Activated CD4-positive, alpha-beta T cell treated with anti-CD3 and anti-CD28 coated beads, Interleukin-2, amount 10 ng/mL, durations not matched to agents 24 days and 14 days (primary cell): ENCODE measurements around the gene TFPI2. TPM values are rescaled to one million over a fixed set of nuclear protein-coding genes. Genes with fewer than 3 reads are reported as not detected.

ENCODE experiments used
- DNase-seq: peaks from one replicate; pipeline ENCODE4 v3.0.0; 2022
- H3K27ac Mint-ChIP-seq: one replicate; pipeline ENCODE4 v1.8.0; 2022; ENCODE audit warnings: mild to moderate bottlenecking, mixed read lengths
- H3K27me3 Mint-ChIP-seq: one replicate; pipeline ENCODE4 v1.8.0; 2022; ENCODE audit warnings: mixed read lengths
- H3K36me3 Mint-ChIP-seq: one replicate; pipeline ENCODE4 v1.8.0; 2022; ENCODE audit warnings: low read depth, mild to moderate bottlenecking, mixed read lengths
- H3K4me1 Mint-ChIP-seq: one replicate; pipeline ENCODE4 v1.8.0; 2021; ENCODE audit warnings: mixed read lengths
- H3K4me3 Mint-ChIP-seq: one replicate; pipeline ENCODE4 v1.8.0; 2022; ENCODE audit warnings: mild to moderate bottlenecking, moderate library complexity, mixed read lengths
- H3K9me3 Mint-ChIP-seq: one replicate; pipeline ENCODE4 v1.8.0; 2021; ENCODE audit warnings: mixed read lengths
- intact Hi-C: fragments of 100-400 bp; cut with micrococcal nuclease; formaldehyde crosslinking; loops from one replicate; pipeline ENCODE4 v1.15.1; 2023
- total RNA-seq: library from RNA; stranded (reverse); gene quantifications from 2 replicates; pipeline ENCODE4 v1.2.3, GENCODE V29; 2022

TFPI2 gene
- total RNA-seq, 1 donor from 2014 or later: not detected

DNA sequence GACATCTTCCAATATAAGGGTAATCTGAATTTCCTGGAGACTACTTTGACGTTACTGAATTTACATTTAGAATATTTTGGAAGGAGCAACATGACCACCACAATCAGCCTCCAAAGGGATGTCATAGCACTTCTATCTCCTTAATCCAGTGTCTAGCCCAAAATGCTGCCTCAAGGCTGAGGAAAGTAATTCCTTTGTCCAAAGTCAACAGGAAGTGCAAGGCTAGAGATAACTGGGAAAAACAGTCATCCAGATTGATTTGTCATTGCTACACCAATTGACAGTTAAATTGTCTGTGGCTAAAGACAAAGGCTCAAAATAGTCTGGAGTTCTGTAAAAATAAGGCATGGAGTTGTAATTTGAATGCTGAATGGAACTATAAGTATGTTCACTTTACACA, 3.9 kb upstream of the TFPI2 start:
- H3K9me3 Mint-ChIP-seq: no peaks in the 10 kb centered on the region
- H3K4me3 Mint-ChIP-seq: no peak overlapping the region
- no peak overlapping the region for H3K27ac Mint-ChIP-seq
- intact Hi-C loops: no loop called here
- no peaks in the 10 kb centered on the region for H3K36me3 Mint-ChIP-seq
- DNase-seq: no peak
- peaks cover 8% of the 10 kb centered on the region for H3K4me1 Mint-ChIP-seq
- peaks cover 42% of the 10 kb centered on the region for H3K27me3 Mint-ChIP-seq

GRCh38 chr7:93890041-93890463, 501 bp downstream of the TFPI2 start:
- peaks cover 51% of the 10 kb centered on the region for H3K27me3 Mint-ChIP-seq
- no peaks in the 10 kb centered on the region for H3K36me3 Mint-ChIP-seq
- no peak overlapping the region for H3K27ac Mint-ChIP-seq
- H3K9me3 Mint-ChIP-seq: no peaks in the 10 kb centered on the region
- DNase-seq: peak; percentile 58
- peak overlapping the region; percentile 75 for H3K4me3 Mint-ChIP-seq
- intact Hi-C loops: no loop called here
- peaks cover 8% of the 10 kb centered on the region for H3K4me1 Mint-ChIP-seq

GRCh38 chr7:93889261-93889660, 1.3 kb downstream of the TFPI2 start:
- Mint-ChIP-seq H3K4me1 (peaks cover 8% of the 10 kb centered on the region), H3K4me3 (no peak overlapping the region), H3K36me3 (no peaks in the 10 kb centered on the region), H3K27ac (no peak overlapping the region), H3K9me3 (no peaks in the 10 kb centered on the region), H3K27me3 (peaks cover 51% of the 10 kb centered on the region)
- no peak for DNase-seq
- intact Hi-C loops: no loop called here

- no peak for DNase-seq
- Mint-ChIP-seq H3K4me3 (no peak overlapping the region), H3K27me3 (peaks cover 18% of the 10 kb centered on the region), H3K27ac (no peak overlapping the region), H3K36me3 (no peaks in the 10 kb centered on the region), H3K9me3 (no peaks in the 10 kb centered on the region), H3K4me1 (peaks cover under 1% of the 10 kb centered on the region)
- intact Hi-C loops: no loop called here
Measured at GRCh38 chr7:93884541-93884940, 6.0 kb downstream of the TFPI2 start.

GRCh38 chr7:93883917-93884345, 6.6 kb downstream of the TFPI2 start:
- intact Hi-C loops: no loop called here
- Mint-ChIP-seq H3K4me3 (no peak overlapping the region), H3K9me3 (no peaks in the 10 kb centered on the region), H3K4me1 (no peaks in the 10 kb centered on the region), H3K27ac (no peak overlapping the region), H3K36me3 (no peaks in the 10 kb centered on the region), H3K27me3 (peaks cover 12% of the 10 kb centered on the region)
- no peak for DNase-seq

DNA sequence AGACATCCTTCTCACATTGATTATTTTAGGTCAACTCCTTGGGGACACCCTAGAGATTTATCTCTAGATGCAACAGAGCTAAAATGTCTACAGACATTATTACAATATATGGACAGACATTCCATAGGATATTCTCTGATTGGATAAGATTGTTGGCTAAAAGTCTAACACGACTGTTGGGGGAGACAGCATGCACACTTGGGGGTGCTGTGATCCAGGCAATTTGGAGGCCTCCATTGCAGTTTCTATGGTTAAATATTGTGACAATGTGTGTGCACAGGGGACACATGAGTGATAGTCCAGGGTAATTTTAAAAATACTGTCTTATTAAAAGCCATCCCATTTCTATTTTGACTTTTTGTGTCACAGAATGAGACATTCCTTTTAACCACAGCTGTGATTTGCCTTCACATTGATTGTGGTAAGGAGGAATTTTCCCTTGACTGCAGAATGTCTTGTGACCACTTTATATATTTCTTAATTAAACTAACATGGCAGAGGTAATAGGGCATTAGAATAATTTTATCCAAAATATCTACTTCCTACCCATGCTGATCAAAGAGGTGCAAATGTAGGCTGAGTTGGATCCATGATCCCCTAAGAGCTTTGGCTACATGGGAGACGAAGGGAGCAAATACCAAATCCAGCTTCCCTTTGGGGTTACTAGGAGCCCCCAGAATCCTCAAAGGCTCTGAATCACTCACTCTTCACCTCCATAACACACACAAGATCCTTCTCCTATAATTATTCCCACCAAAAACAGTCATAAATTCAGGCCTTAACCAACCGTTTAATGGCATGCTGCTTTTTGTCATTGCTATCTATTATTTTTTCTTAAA, 7.3 kb downstream of the TFPI2 start:
- H3K9me3 Mint-ChIP-seq: no peaks in the 10 kb centered on the region
- H3K4me3 Mint-ChIP-seq: no peak overlapping the region
- no peak overlapping the region for H3K27ac Mint-ChIP-seq
- no peaks in the 10 kb centered on the region for H3K36me3 Mint-ChIP-seq
- peaks cover 8% of the 10 kb centered on the region for H3K27me3 Mint-ChIP-seq
- H3K4me1 Mint-ChIP-seq: no peaks in the 10 kb centered on the region
- intact Hi-C loops: no loop called here
- DNase-seq: no peak

DNA sequence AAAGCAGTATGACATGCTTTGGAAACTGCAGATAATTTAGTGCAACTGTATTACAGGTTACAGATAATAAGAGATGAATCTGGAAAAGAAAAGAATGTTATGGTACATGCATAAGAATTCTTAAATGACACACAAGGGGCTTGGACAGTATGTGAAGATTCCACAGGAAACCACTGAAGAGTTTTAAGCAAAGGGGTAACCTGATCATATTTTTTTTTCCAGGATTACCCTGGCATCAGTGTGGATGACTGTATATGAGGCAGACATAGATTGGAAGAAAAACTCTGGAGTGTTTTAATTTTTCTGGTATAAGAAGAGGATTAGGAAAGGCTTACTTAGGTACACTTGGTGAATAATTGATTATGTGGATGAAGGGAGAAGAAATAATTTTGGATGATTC, 8.1 kb downstream of the TFPI2 start:
- no peak for DNase-seq
- intact Hi-C loops: no loop called here
- Mint-ChIP-seq H3K9me3 (no peaks in the 10 kb centered on the region), H3K27me3 (peaks cover 2% of the 10 kb centered on the region), H3K27ac (no peak overlapping the region), H3K4me1 (no peaks in the 10 kb centered on the region), H3K4me3 (no peak overlapping the region), H3K36me3 (no peaks in the 10 kb centered on the region)

DNA sequence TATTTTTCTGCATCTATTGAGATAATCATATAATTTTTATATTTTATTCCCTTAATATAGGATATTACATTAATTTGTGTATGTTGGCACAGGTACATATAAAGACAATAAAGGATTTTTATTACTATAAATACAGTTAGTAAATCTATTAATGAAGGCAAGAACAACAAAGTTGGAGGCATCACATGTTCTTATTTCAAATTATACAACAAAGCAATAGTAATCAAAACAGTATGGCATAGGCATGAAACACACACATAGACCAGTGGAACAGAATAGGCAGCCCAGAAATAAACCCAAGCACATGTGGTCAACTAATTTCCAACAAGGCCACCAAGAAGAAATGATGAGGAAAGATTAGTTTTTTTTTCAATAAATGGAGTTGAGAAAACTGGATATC, 11.2 kb downstream of the TFPI2 start:
- Mint-ChIP-seq H3K4me1 (no peaks in the 10 kb centered on the region), H3K27me3 (peaks cover 2% of the 10 kb centered on the region), H3K9me3 (no peaks in the 10 kb centered on the region), H3K4me3 (no peak overlapping the region), H3K36me3 (no peaks in the 10 kb centered on the region), H3K27ac (no peak overlapping the region)
- intact Hi-C loops: no loop called here
- DNase-seq: no peak

DNA sequence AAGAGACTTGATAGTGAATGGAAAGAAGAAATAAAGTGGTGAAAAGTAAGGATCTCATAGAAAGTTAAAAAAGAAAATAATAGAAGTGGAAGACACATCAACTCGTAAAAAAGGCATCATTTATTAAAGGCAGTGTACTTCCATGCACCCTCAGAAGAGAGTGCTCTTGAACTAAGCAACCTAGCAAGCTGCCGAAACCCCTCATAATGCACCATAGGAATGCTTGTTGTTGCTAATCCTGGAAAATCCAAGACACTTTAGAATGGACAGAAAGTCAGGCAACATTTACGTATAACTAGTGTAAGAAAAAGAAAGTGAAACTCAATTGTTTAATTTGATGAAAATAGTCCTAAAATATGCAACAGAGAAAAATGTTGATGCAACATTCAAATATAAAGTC, 12.8 kb downstream of the TFPI2 start:
- Mint-ChIP-seq H3K4me1 (no peaks in the 10 kb centered on the region), H3K4me3 (no peak overlapping the region), H3K9me3 (no peaks in the 10 kb centered on the region), H3K36me3 (no peaks in the 10 kb centered on the region), H3K27ac (no peak overlapping the region), H3K27me3 (no peaks in the 10 kb centered on the region)
- intact Hi-C loops: no loop called here
- no peak for DNase-seq

DNA sequence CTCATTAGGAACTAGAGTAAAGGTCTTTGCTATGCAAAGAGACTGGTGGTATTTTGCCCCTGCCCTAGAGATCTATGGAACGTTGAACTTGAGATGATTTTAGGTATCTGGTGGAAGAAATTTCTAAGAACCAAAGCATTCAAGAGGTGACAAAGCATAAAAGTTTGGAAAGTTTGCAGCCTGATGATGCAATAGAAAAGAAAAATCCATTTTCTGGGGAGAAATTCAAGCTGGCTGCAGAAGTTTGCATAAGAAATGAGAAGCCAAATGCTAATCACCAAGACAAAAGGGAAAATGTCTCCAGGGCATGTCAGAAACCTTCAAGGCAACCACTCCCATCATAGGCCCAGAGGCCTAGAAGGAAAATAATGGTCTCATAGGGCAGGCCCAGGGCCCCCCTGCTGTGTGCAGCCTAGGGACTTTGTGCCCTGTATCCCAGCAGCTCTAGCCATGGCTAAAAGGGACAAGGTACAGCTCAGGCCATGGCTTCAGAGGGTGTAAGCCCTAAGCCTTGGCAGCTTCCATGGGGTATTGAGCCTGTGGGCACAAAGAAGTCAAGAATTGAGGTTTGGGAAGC, 16.5 kb downstream of the TFPI2 start:
- Mint-ChIP-seq H3K27ac (no peak overlapping the region), H3K9me3 (no peaks in the 10 kb centered on the region), H3K27me3 (no peaks in the 10 kb centered on the region), H3K36me3 (no peaks in the 10 kb centered on the region), H3K4me3 (no peak overlapping the region), H3K4me1 (no peaks in the 10 kb centered on the region)
- intact Hi-C loops: no loop called here
- DNase-seq: no peak

DNA sequence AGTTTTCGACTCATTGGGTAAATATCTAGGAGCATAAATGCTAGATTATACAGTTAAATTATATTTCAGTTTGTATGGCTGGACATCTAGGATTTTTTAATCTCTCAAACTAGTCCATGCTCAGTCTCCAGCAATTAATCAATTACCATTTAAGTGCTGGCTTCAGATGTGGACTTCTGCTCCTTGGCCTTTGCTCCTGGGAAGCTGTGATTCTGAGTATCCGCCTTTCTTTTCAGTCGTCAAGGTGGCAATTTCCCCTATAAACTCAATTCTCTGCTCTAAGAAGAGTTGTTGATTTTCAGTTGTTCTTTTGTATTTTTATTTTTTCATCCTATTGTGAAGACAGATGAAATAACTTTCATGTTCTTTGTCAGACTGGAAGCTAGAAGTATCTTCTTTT, 23.7 kb downstream of the TFPI2 start:
- Mint-ChIP-seq H3K27me3 (no peaks in the 10 kb centered on the region), H3K4me1 (no peaks in the 10 kb centered on the region), H3K4me3 (no peak overlapping the region), H3K27ac (no peak overlapping the region), H3K36me3 (no peaks in the 10 kb centered on the region), H3K9me3 (no peaks in the 10 kb centered on the region)
- intact Hi-C loops: no loop called here
- DNase-seq: no peak

GRCh38 chr7:93862651-93863050, 27.9 kb downstream of the TFPI2 start:
- no peak overlapping the region for H3K27ac Mint-ChIP-seq
- intact Hi-C loops: no loop called here
- DNase-seq: no peak
- H3K4me1 Mint-ChIP-seq: no peaks in the 10 kb centered on the region
- H3K9me3 Mint-ChIP-seq: no peaks in the 10 kb centered on the region
- no peaks in the 10 kb centered on the region for H3K36me3 Mint-ChIP-seq
- no peaks in the 10 kb centered on the region for H3K27me3 Mint-ChIP-seq
- no peak overlapping the region for H3K4me3 Mint-ChIP-seq

- H3K4me3 Mint-ChIP-seq: no peak overlapping the region
- H3K36me3 Mint-ChIP-seq: no peaks in the 10 kb centered on the region
- H3K9me3 Mint-ChIP-seq: no peaks in the 10 kb centered on the region
Measured at GRCh38 chr7:93861325-93861949, 29.1 kb downstream of the TFPI2 start.

GRCh38 chr7:93860261-93860660, 30.3 kb downstream of the TFPI2 start:
- Mint-ChIP-seq H3K27me3 (no peaks in the 10 kb centered on the region), H3K4me3 (no peak overlapping the region), H3K36me3 (no peaks in the 10 kb centered on the region), H3K27ac (no peak overlapping the region), H3K4me1 (peaks cover 2% of the 10 kb centered on the region), H3K9me3 (no peaks in the 10 kb centered on the region)
- no peak for DNase-seq
- intact Hi-C loops: no loop called here

More at GRCh38 chr7:93861325-93861949, 29.1 kb downstream of the TFPI2 start:
- Mint-ChIP-seq H3K27me3 (no peaks in the 10 kb centered on the region), H3K27ac (no peak overlapping the region), H3K4me1 (no peaks in the 10 kb centered on the region)
- no peak for DNase-seq
- intact Hi-C loops: no loop called here
